HepG2 (cell line): Measurements from ENCODE around the gene PRCP. TPM values are rescaled to one million over a fixed set of nuclear protein-coding genes. Genes with fewer than 3 reads are reported as not detected.

Experiments
- ATAC-seq: fragments of 200-7000 bp; cut with Tn5 transposase; 3 replicates; pipeline ENCODE4 v1.9.1; 2020; ENCODE audit warnings: mild to moderate bottlenecking, moderate library complexity
- BruUV-seq: library from RNA; stranded (reverse); fragments of 400-500 nt; replicated peaks from 2 replicates; lab custom pipeline; 2021; lab: Mats Ljungman, UMichigan
- CTCF ChIA-PET: fragments of 300-600 bp; formaldehyde crosslinking; extraction: SDS; loops from one replicate; lab custom pipeline; 2021; ENCODE audit warnings: low total read pairs, inconsistent platforms, low intra/inter-chr PET ratio; lab: Yijun Ruan, JAX
- POLR2A ChIA-PET: fragments of 350-600 bp; sonication (Branson Sonifier 250); formaldehyde crosslinking; loops from one replicate; lab custom pipeline; 2020; ENCODE audit warnings: antibody characterized with exemption, inconsistent platforms; lab: Yijun Ruan, JAX
- DNase-seq: peaks from one replicate; pipeline ENCODE4 v3.0.0-alpha.2; 2015; ENCODE audit warnings: low spot score
- FAIRE-seq: peaks from 3 replicates; lab custom pipeline; 2011; peaks lifted over from hg19 to GRCh38; lab: Jason Lieb, UNC
- H2AFZ ChIP-seq: one replicate; pipeline ENCODE4 v1.6.1; 2011; ENCODE audit warnings: low read length, inconsistent platforms
- H3K27ac ChIP-seq: fragments of 300-600 bp; 3 replicates; pipeline ENCODE4 v1.8.0; 2011; ENCODE audit warnings: mixed run types, mild to moderate bottlenecking, mixed read lengths, low read length, inconsistent platforms; ENCODE audit not compliant: insufficient read depth; ENCODE audit errors: extremely low read length
- H3K27me3 ChIP-seq, 2 experiments: fragments of 200-600 bp in 1 of 2; 2 replicates in 1 of 2; 3 replicates in 1 of 2; pipeline versions ENCODE4 v1.6.0 to v1.8.0; 2011; ENCODE audit warnings: low read length in 2 of 2, mild to moderate bottlenecking in 2 of 2, moderate library complexity in 2 of 2, inconsistent platforms in 1 of 2; ENCODE audit not compliant: insufficient read depth in 2 of 2, control insufficient read depth in 1 of 2
- H3K36me3 ChIP-seq, 2 experiments: fragments of 200-600 bp in 1 of 2; replicated peaks in 1 of 2; 2 replicates in 1 of 2; 3 replicates in 1 of 2; pipeline versions ENCODE4 v1.5.1 to v1.8.0; 2011; ENCODE audit warnings: low read length in 2 of 2, inconsistent platforms in 1 of 2; ENCODE audit not compliant: insufficient read depth in 2 of 2, control insufficient read depth in 1 of 2
- H3K4me1 ChIP-seq: 2 replicates; pipeline ENCODE4 v1.5.1; 2012; ENCODE audit warnings: low read length, inconsistent platforms; ENCODE audit not compliant: insufficient read depth
- H3K4me2 ChIP-seq: 2 replicates; pipeline ENCODE4 v1.6.0; 2011; ENCODE audit warnings: low read depth, low read length, inconsistent platforms
- H3K4me3 ChIP-seq, 3 experiments: fragments of 200-600 bp in 1 of 3; sonication (generic), shearing (Covaris generic) in 1 of 3; replicated peaks in 1 of 3; 2 replicates each; pipeline ENCODE4 v1.5.1; 2011 to 2016; ENCODE audit warnings: low read length in 3 of 3, inconsistent platforms in 2 of 3, low read depth in 2 of 3, mild to moderate bottlenecking in 2 of 3, control low read depth in 1 of 3, mixed read lengths in 1 of 3; ENCODE audit not compliant: insufficient read depth in 1 of 3
- H3K79me2 ChIP-seq: one replicate; pipeline ENCODE4 v1.6.1; 2011; ENCODE audit warnings: low read length, inconsistent platforms; ENCODE audit not compliant: insufficient read depth
- H3K9ac ChIP-seq: 2 replicates; pipeline ENCODE4 v1.6.0; 2011; ENCODE audit warnings: mild to moderate bottlenecking, low read depth, low read length, inconsistent platforms; ENCODE audit not compliant: insufficient read depth
- H3K9me3 ChIP-seq: 2 replicates; pipeline ENCODE4 v1.5.1; 2012; ENCODE audit warnings: mild to moderate bottlenecking, low read length
- H4K20me1 ChIP-seq: 2 replicates; pipeline ENCODE4 v1.6.0; 2011; ENCODE audit warnings: inconsistent platforms, mild to moderate bottlenecking, low read length, moderate library complexity; ENCODE audit not compliant: insufficient read depth
- KLF11 ChIP-seq: IDR thresholded peaks from 2 replicates; pipeline ENCODE4 v1.6.1; 2016; ENCODE audit warnings: missing compliant biosample characterization
- NCOA2 ChIP-seq: sonication (generic); formaldehyde crosslinking; IDR thresholded peaks from 2 replicates; pipeline ENCODE4 v1.8.0; 2022; ENCODE audit warnings: inconsistent platforms
- SNAI1 ChIP-seq: sonication (generic); formaldehyde crosslinking; IDR thresholded peaks from 2 replicates; pipeline ENCODE4 v1.5.0; 2020; ENCODE audit warnings: mild to moderate bottlenecking, missing genetic modification reagents, borderline replicate concordance
- SP2 ChIP-seq: sonication (generic); formaldehyde crosslinking; IDR thresholded peaks from 2 replicates; pipeline ENCODE4 v1.5.1; 2020; ENCODE audit warnings: mild to moderate bottlenecking, missing genetic modification reagents
- ZMYM2 ChIP-seq: sonication (generic); formaldehyde crosslinking; IDR thresholded peaks from 2 replicates; pipeline ENCODE4 v1.8.0; 2022; ENCODE audit warnings: mild to moderate bottlenecking, missing genetic modification reagents
- ZNF589 ChIP-seq: sonication (generic); formaldehyde crosslinking; conservative IDR thresholded peaks from 2 replicates; pipeline ENCODE4 v1.8.0; 2022; ENCODE audit warnings: mild to moderate bottlenecking, moderate library complexity, missing genetic modification reagents
- ZNF724P ChIP-seq: sonication (generic); formaldehyde crosslinking; IDR thresholded peaks from 2 replicates; pipeline ENCODE4 v1.8.0; 2022; ENCODE audit warnings: missing genetic modification reagents, borderline replicate concordance
- ZNF746 ChIP-seq: sonication (generic); formaldehyde crosslinking; IDR thresholded peaks from 2 replicates; pipeline ENCODE4 v1.8.0; 2022; ENCODE audit warnings: mild to moderate bottlenecking, missing genetic modification reagents
- WGBS: methylation state at CpG from one replicate; pipeline ENCODE4 v1.1.6; 2017; ENCODE audit warnings: low lambda C conversion rate; 5-methylcytosine and 5-hydroxymethylcytosine counted together
- in situ Hi-C: cut with HindIII; loops from 2 replicates; pipeline ENCODE4 v1.10.0; 2017; ENCODE audit warnings: low pct_unique_long_range_greater_than_20kb; ENCODE audit not compliant: extremely low pct_ligation_motif_present
- intact Hi-C: fragments of 100-400 bp; cut with micrococcal nuclease; formaldehyde crosslinking; loops from one replicate; pipeline ENCODE4 v1.10.0; 2022; ENCODE audit not compliant: unreplicated experiment
- polyA plus RNA-seq, 8 experiments: library from polyadenylated mRNA; depleted of rRNA in 3 of 8; stranded (reverse) in 7 of 8; unstranded in 1 of 8; fragments of >200 nt; fragmentation: Illumina TruSeq in 4 of 8; extraction: Trizol in 4 of 8; gene quantifications; 2 replicates each; pipeline versions ENCODE4 v1.2.1 to v1.2.3, GENCODE V29; 2011 to 2016; ENCODE audit warnings: low read depth in 4 of 8, missing spikeins in 1 of 8, mixed read lengths in 1 of 8; ENCODE audit not compliant: insufficient read depth in 1 of 8
- total RNA-seq, 5 experiments: library from RNA; depleted of rRNA; stranded (reverse); fragments of >200 nt; fragmentation: Illumina TruSeq; extraction: Trizol; gene quantifications; 2 replicates each; pipeline ENCODE4 v1.2.3, GENCODE V29; 2016; ENCODE audit warnings: low read depth in 1 of 5
- TF ChIP-seq, protein P1 (sequence below): sonication (generic); formaldehyde crosslinking; IDR thresholded peaks from 2 replicates; pipeline ENCODE4 v1.8.0; 2022; ENCODE audit warnings: mild to moderate bottlenecking, missing genetic modification reagents, moderate library complexity
- TF ChIP-seq, protein P2 (sequence below): sonication (generic); formaldehyde crosslinking; IDR thresholded peaks from 2 replicates; pipeline ENCODE4 v1.8.0; 2022; ENCODE audit warnings: missing genetic modification reagents, mild to moderate bottlenecking, inconsistent platforms, borderline replicate concordance
- TF ChIP-seq, protein P3 (sequence below): IDR thresholded peaks from 2 replicates; pipeline ENCODE4 v1.6.1; 2016; ENCODE audit warnings: control low read depth

PRCP gene
- total and polyA plus RNA-seq, 2 of the 13 experiments (the other 11 are each of a cell fraction or from before 2014, with no cell fraction given): 84.2 to 105 TPM

DNA sequence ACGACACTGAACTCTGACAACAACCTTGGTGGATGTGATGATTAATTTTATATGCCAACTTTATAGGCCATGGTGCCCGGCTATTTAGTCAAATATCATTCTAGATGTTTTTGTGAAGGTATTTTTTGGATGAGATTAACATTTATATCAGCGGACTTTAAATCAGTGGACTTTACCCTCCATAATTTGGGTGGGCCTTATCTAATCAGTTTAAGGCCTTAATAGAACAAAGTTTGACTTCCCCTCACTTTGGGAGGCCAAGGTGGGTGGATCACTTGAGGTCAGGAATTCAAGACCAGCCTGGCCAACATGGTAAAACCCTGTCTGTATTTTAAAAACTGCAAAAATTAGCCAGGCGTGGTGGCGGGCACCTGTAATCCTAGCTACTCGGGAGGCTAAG is 4.0 kb downstream of the PRCP start:
- Histone ChIP-seq H3K27me3 (no peaks in the 10 kb centered on the region; a peak in 1 of 5 replicates), H3K4me2 (no peak overlapping the region), H3K79me2 (peaks cover 38% of the 10 kb centered on the region), H3K9me3 (no peaks in the 10 kb centered on the region), H3K36me3 (no peaks in the 10 kb centered on the region), H3K4me1 (peaks cover 19% of the 10 kb centered on the region), H3K27ac (no peak overlapping the region), H2AFZ (no peak overlapping the region), H4K20me1 (no peaks in the 10 kb centered on the region), H3K9ac (no peak overlapping the region), H3K4me3 (no peak overlapping the region)
- BruUV-seq: no TSS peak
- no peak for FAIRE-seq
- WGBS: 98% methylated on average over 6 of the region's 6 CpGs
- in situ Hi-C loops: no loop called here
- ATAC-seq: no peak
- ChIA-PET POLR2A (no interaction called here), CTCF (no interaction called here)
- intact Hi-C loops: no loop called here
- DNase-seq: no peak
- TF ChIP-seq ZMYM2 (CRISPR knock-in tag): no peak
- no peak for TF ChIP-seq ZNF746 (CRISPR knock-in tag)
- no peak for TF ChIP-seq SP2 (CRISPR knock-in tag)
- TF ChIP-seq, protein P1, sequence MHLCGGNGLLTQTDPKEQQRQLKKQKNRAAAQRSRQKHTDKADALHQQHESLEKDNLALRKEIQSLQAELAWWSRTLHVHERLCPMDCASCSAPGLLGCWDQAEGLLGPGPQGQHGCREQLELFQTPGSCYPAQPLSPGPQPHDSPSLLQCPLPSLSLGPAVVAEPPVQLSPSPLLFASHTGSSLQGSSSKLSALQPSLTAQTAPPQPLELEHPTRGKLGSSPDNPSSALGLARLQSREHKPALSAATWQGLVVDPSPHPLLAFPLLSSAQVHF (CRISPR knock-in tag): no peak
- no peak for TF ChIP-seq SNAI1 (CRISPR knock-in tag)
- TF ChIP-seq ZNF724P (CRISPR knock-in tag): no peak
- TF ChIP-seq KLF11: no peak
- TF ChIP-seq NCOA2 (CRISPR knock-in tag): no peak
- no peak for TF ChIP-seq ZNF589 (CRISPR knock-in tag)
- TF ChIP-seq, protein P2, sequence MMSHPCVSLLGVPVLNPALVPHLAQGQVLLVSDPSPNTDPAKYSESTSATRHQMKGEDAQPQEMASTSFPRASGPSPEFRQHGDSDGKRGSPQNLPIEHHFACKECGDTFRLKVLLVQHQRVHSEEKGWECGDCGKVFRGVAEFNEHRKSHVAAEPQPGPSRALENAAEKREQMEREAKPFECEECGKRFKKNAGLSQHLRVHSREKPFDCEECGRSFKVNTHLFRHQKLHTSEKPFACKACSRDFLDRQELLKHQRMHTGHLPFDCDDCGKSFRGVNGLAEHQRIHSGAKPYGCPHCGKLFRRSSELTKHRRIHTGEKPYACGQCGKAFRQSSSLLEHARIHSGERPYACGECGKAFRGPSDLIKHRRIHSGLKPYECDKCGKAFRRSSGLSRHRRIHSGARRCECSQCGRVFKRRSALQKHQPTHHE (CRISPR knock-in tag): no peak
- TF ChIP-seq, protein P3, sequence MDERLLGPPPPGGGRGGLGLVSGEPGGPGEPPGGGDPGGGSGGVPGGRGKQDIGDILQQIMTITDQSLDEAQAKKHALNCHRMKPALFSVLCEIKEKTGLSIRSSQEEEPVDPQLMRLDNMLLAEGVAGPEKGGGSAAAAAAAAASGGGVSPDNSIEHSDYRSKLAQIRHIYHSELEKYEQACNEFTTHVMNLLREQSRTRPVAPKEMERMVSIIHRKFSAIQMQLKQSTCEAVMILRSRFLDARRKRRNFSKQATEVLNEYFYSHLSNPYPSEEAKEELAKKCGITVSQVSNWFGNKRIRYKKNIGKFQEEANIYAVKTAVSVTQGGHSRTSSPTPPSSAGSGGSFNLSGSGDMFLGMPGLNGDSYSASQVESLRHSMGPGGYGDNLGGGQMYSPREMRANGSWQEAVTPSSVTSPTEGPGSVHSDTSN (CRISPR knock-in tag): no peak
